HepG2 (cell line): ENCODE measurements around the gene CDC37. TPM values are rescaled to one million over a fixed set of nuclear protein-coding genes. Genes with fewer than 3 reads are reported as not detected.

Experiments used
- ATM ChIP-seq: fragments of 450-650 bp; IDR thresholded peaks from 2 replicates; pipeline ENCODE4 v1.7.1; 2017; ENCODE audit warnings: mild to moderate bottlenecking, borderline replicate concordance
- ELF3 ChIP-seq: IDR thresholded peaks from 2 replicates; pipeline ENCODE4 v1.6.1; 2016; ENCODE audit warnings: missing genetic modification reagents, missing compliant biosample characterization
- FOXC1 ChIP-seq: sonication (generic); formaldehyde crosslinking; IDR thresholded peaks from 2 replicates; pipeline ENCODE4 v1.8.0; 2022; ENCODE audit warnings: mild to moderate bottlenecking, missing genetic modification reagents, borderline replicate concordance
- KLF15 ChIP-seq: sonication (generic); formaldehyde crosslinking; IDR thresholded peaks from 2 replicates; pipeline ENCODE4 v1.8.1; 2023; ENCODE audit warnings: borderline replicate concordance, mild to moderate bottlenecking, inconsistent platforms, missing genetic modification reagents, mixed read lengths
- MED8 ChIP-seq: sonication (generic); formaldehyde crosslinking; IDR thresholded peaks from 2 replicates; pipeline ENCODE4 v1.8.1; 2023; ENCODE audit warnings: mild to moderate bottlenecking, missing genetic modification reagents; ENCODE audit not compliant: insufficient replicate concordance
- MEIS2 ChIP-seq: sonication (generic); formaldehyde crosslinking; IDR thresholded peaks from 2 replicates; pipeline ENCODE4 v1.9.0; 2021; ENCODE audit warnings: mild to moderate bottlenecking, missing genetic modification reagents
- PCBP1 ChIP-seq: fragments of 200-400 bp; formaldehyde crosslinking; IDR thresholded peaks from 2 replicates; pipeline ENCODE4 v1.6.1; 2017; ENCODE audit warnings: mild to moderate bottlenecking, low read depth, low read length, borderline replicate concordance
- RFX1 ChIP-seq: fragments of 450-650 bp; IDR thresholded peaks from 2 replicates; pipeline ENCODE4 v1.6.1; 2017
- YEATS2 ChIP-seq: sonication (generic); formaldehyde crosslinking; IDR thresholded peaks from 2 replicates; pipeline ENCODE4 v1.4.0; 2020; ENCODE audit warnings: missing genetic modification reagents, borderline replicate concordance
- ZBTB10 ChIP-seq: sonication (generic); formaldehyde crosslinking; IDR thresholded peaks from 2 replicates; pipeline ENCODE4 v1.4.0; 2020; ENCODE audit warnings: missing genetic modification reagents, borderline replicate concordance
- ZBTB38 ChIP-seq: sonication (generic); formaldehyde crosslinking; IDR thresholded peaks from 2 replicates; pipeline ENCODE4 v1.5.1; 2020; ENCODE audit warnings: mild to moderate bottlenecking, missing genetic modification reagents
- ZC3H13 ChIP-seq: sonication (generic); formaldehyde crosslinking; IDR thresholded peaks from 2 replicates; pipeline ENCODE4 v1.8.1; 2023; ENCODE audit warnings: mild to moderate bottlenecking, missing genetic modification reagents, moderate library complexity
- ZHX2 ChIP-seq, 2 experiments: sonication (generic) in 1 of 2; formaldehyde crosslinking in 1 of 2; IDR thresholded peaks; 2 replicates each; pipeline versions ENCODE4 v1.6.1 to v1.9.0; 2014 to 2022; ENCODE audit warnings: antibody characterized with exemption in 1 of 2, borderline replicate concordance in 1 of 2, inconsistent platforms in 1 of 2, low read depth in 1 of 2, missing genetic modification reagents in 1 of 2
- ZMAT3 ChIP-seq: sonication (generic); formaldehyde crosslinking; conservative IDR thresholded peaks from 2 replicates; pipeline ENCODE4 v1.7.0; 2021; ENCODE audit warnings: missing genetic modification reagents
- ZNF235 ChIP-seq: sonication (generic); formaldehyde crosslinking; IDR thresholded peaks from 2 replicates; pipeline ENCODE4 v1.8.1; 2023; ENCODE audit warnings: mild to moderate bottlenecking, missing genetic modification reagents, borderline replicate concordance
- polyA plus RNA-seq, 8 experiments: library from polyadenylated mRNA; depleted of rRNA in 3 of 8; stranded (reverse) in 7 of 8; unstranded in 1 of 8; fragments of >200 nt; fragmentation: Illumina TruSeq in 4 of 8; extraction: Trizol in 4 of 8; gene quantifications; 2 replicates each; pipeline versions ENCODE4 v1.2.1 to v1.2.3, GENCODE V29; 2011 to 2016; ENCODE audit warnings: low read depth in 4 of 8, missing spikeins in 1 of 8, mixed read lengths in 1 of 8; ENCODE audit not compliant: insufficient read depth in 1 of 8
- total RNA-seq, 5 experiments: library from RNA; depleted of rRNA; stranded (reverse); fragments of >200 nt; fragmentation: Illumina TruSeq; extraction: Trizol; gene quantifications; 2 replicates each; pipeline ENCODE4 v1.2.3, GENCODE V29; 2016; ENCODE audit warnings: low read depth in 1 of 5
- TF ChIP-seq, protein P1 (sequence below): sonication (generic); formaldehyde crosslinking; IDR thresholded peaks from 2 replicates; pipeline ENCODE4 v1.4.0; 2020; ENCODE audit warnings: missing genetic modification reagents, borderline replicate concordance

CDC37 gene
- total and polyA plus RNA-seq, 2 of the 13 experiments (the other 11 are each of a cell fraction or from before 2014, with no cell fraction given), result 158 to 177 TPM

GRCh38 chr19:10380313-10381102 is 22.8 kb downstream of the CDC37 start, which contains the start of gene TYK2 (continued):
- TF ChIP-seq YEATS2 (CRISPR knock-in tag), result peak; percentile 90
- TF ChIP-seq, protein P1, sequence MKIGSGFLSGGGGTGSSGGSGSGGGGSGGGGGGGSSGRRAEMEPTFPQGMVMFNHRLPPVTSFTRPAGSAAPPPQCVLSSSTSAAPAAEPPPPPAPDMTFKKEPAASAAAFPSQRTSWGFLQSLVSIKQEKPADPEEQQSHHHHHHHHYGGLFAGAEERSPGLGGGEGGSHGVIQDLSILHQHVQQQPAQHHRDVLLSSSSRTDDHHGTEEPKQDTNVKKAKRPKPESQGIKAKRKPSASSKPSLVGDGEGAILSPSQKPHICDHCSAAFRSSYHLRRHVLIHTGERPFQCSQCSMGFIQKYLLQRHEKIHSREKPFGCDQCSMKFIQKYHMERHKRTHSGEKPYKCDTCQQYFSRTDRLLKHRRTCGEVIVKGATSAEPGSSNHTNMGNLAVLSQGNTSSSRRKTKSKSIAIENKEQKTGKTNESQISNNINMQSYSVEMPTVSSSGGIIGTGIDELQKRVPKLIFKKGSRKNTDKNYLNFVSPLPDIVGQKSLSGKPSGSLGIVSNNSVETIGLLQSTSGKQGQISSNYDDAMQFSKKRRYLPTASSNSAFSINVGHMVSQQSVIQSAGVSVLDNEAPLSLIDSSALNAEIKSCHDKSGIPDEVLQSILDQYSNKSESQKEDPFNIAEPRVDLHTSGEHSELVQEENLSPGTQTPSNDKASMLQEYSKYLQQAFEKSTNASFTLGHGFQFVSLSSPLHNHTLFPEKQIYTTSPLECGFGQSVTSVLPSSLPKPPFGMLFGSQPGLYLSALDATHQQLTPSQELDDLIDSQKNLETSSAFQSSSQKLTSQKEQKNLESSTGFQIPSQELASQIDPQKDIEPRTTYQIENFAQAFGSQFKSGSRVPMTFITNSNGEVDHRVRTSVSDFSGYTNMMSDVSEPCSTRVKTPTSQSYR (CRISPR knock-in tag), result peak; percentile 41; the same call in 1 of the 2 replicates
- 0 out of 2 replicates have a peak, but pooled peaks have one; percentile 25 for TF ChIP-seq ZBTB10
- peak; percentile 58 for TF ChIP-seq ELF3 (CRISPR knock-in tag)
- TF ChIP-seq FOXC1 (CRISPR knock-in tag), result no peak
- no peak for TF ChIP-seq MED8 (CRISPR knock-in tag)
- TF ChIP-seq ATM, result no peak
- TF ChIP-seq ZC3H13 (CRISPR knock-in tag), result no peak; the same call in 1 of the 2 replicates
- peak; percentile 58; the same call in 1 of the 2 replicates for TF ChIP-seq ZMAT3 (CRISPR knock-in tag)
- TF ChIP-seq ZHX2 (IDR thresholded peaks at IDR 0.05; ENCODE audit: low read depth), result no peak
- no peak; the same call in 1 of the 2 replicates for TF ChIP-seq ZHX2 (CRISPR knock-in tag; IDR thresholded peaks at IDR 0.05; ENCODE audit: borderline replicate concordance)
- TF ChIP-seq MEIS2 (CRISPR knock-in tag), result peak; percentile 54; the same call in 1 of the 2 replicates
- 0 out of 2 replicates have a peak, but pooled peaks have one; percentile 85 for TF ChIP-seq PCBP1
- 0 out of 2 replicates have a peak, but pooled peaks have one; percentile 62 for TF ChIP-seq ZNF235 (CRISPR knock-in tag)
- TF ChIP-seq KLF15, result no peak
- TF ChIP-seq ZBTB38 (CRISPR knock-in tag), result 0 out of 2 replicates have a peak, but pooled peaks have one; percentile 50
- TF ChIP-seq RFX1, result peak; percentile 10; the same call in 1 of the 2 replicates
